ENCODE results near the gene CD40. TPM values are rescaled to one million over a fixed set of nuclear protein-coding genes. Genes with fewer than 3 reads are reported as not detected.

CD40 gene
- total RNA-seq, 1 donor from 2014 or later = 1.2 TPM

GRCh38 chr20:46167080-46167479, 49.0 kb downstream of the CD40 start:
- DNase-seq = no peak
- Mint-ChIP-seq H3K27me3 (ENCODE audit: unreplicated experiment) (peaks cover 4% of the 10 kb centered on the region), H3K27ac (ENCODE audit: unreplicated experiment) (no peak overlapping the region), H3K4me3 (ENCODE audit: unreplicated experiment) (no peak overlapping the region), H3K9me3 (ENCODE audit: unreplicated experiment) (peaks cover 2% of the 10 kb centered on the region), H3K4me1 (ENCODE audit: low read depth, unreplicated experiment) (peaks cover 9% of the 10 kb centered on the region), H3K36me3 (ENCODE audit: unreplicated experiment) (no peaks in the 10 kb centered on the region)
- TF ChIP-seq CTCF (IDR thresholded peaks at IDR 0.05; ENCODE audit: partially characterized antibody, unreplicated experiment) = no peak

GRCh38 chr20:46168438-46168837, 50.3 kb downstream of the CD40 start:
- Mint-ChIP-seq H3K4me1 (ENCODE audit: low read depth, unreplicated experiment) (peaks cover 9% of the 10 kb centered on the region), H3K9me3 (ENCODE audit: unreplicated experiment) (peaks cover 2% of the 10 kb centered on the region), H3K36me3 (ENCODE audit: unreplicated experiment) (no peaks in the 10 kb centered on the region), H3K4me3 (ENCODE audit: unreplicated experiment) (no peak overlapping the region), H3K27me3 (ENCODE audit: unreplicated experiment) (peaks cover 5% of the 10 kb centered on the region), H3K27ac (ENCODE audit: unreplicated experiment) (no peak overlapping the region)
- no peak for TF ChIP-seq CTCF (IDR thresholded peaks at IDR 0.05; ENCODE audit: partially characterized antibody, unreplicated experiment)
- no peak for DNase-seq

- Mint-ChIP-seq H3K27me3 (ENCODE audit: unreplicated experiment) (peaks cover 5% of the 10 kb centered on the region), H3K4me1 (ENCODE audit: low read depth, unreplicated experiment) (peaks cover 2% of the 10 kb centered on the region), H3K36me3 (ENCODE audit: unreplicated experiment) (no peaks in the 10 kb centered on the region), H3K9me3 (ENCODE audit: unreplicated experiment) (peaks cover 2% of the 10 kb centered on the region), H3K4me3 (ENCODE audit: unreplicated experiment) (no peak overlapping the region), H3K27ac (ENCODE audit: unreplicated experiment) (no peak overlapping the region)
- no peak for DNase-seq
- no peak for TF ChIP-seq CTCF (IDR thresholded peaks at IDR 0.05; ENCODE audit: partially characterized antibody, unreplicated experiment)
Observed at GRCh38 chr20:46169245-46170171, 51.4 kb downstream of the CD40 start.

GRCh38 chr20:46171476-46171875, 53.4 kb downstream of the CD40 start:
- no peak for TF ChIP-seq CTCF (IDR thresholded peaks at IDR 0.05; ENCODE audit: partially characterized antibody, unreplicated experiment)
- no peak overlapping the region for H3K4me3 Mint-ChIP-seq (ENCODE audit: unreplicated experiment)
- no peak for DNase-seq
- H3K9me3 Mint-ChIP-seq (ENCODE audit: unreplicated experiment) = peaks cover 3% of the 10 kb centered on the region
- no peaks in the 10 kb centered on the region for H3K36me3 Mint-ChIP-seq (ENCODE audit: unreplicated experiment)
- H3K4me1 Mint-ChIP-seq (ENCODE audit: low read depth, unreplicated experiment) = peaks cover 2% of the 10 kb centered on the region
- peaks cover 9% of the 10 kb centered on the region for H3K27me3 Mint-ChIP-seq (ENCODE audit: unreplicated experiment)
- H3K27ac Mint-ChIP-seq (ENCODE audit: unreplicated experiment) = no peak overlapping the region

GRCh38 chr20:46171909-46172308, 53.8 kb downstream of the CD40 start:
- no peak for DNase-seq
- H3K4me1 Mint-ChIP-seq (ENCODE audit: low read depth, unreplicated experiment) = peaks cover 3% of the 10 kb centered on the region
- no peak overlapping the region for H3K4me3 Mint-ChIP-seq (ENCODE audit: unreplicated experiment)
- no peaks in the 10 kb centered on the region for H3K36me3 Mint-ChIP-seq (ENCODE audit: unreplicated experiment)
- TF ChIP-seq CTCF (IDR thresholded peaks at IDR 0.05; ENCODE audit: partially characterized antibody, unreplicated experiment) = no peak
- peaks cover 2% of the 10 kb centered on the region for H3K9me3 Mint-ChIP-seq (ENCODE audit: unreplicated experiment)
- H3K27ac Mint-ChIP-seq (ENCODE audit: unreplicated experiment) = no peak overlapping the region
- peaks cover 9% of the 10 kb centered on the region for H3K27me3 Mint-ChIP-seq (ENCODE audit: unreplicated experiment)

Data from glutamatergic neuron (in vitro differentiated cells).